ENCODE results near the gene PLSCR1.
A peak's percentile ranks its signal among the peaks of the same experiment; 100 is the strongest.

PLSCR1 gene, protein sequence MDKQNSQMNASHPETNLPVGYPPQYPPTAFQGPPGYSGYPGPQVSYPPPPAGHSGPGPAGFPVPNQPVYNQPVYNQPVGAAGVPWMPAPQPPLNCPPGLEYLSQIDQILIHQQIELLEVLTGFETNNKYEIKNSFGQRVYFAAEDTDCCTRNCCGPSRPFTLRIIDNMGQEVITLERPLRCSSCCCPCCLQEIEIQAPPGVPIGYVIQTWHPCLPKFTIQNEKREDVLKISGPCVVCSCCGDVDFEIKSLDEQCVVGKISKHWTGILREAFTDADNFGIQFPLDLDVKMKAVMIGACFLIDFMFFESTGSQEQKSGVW

DNA sequence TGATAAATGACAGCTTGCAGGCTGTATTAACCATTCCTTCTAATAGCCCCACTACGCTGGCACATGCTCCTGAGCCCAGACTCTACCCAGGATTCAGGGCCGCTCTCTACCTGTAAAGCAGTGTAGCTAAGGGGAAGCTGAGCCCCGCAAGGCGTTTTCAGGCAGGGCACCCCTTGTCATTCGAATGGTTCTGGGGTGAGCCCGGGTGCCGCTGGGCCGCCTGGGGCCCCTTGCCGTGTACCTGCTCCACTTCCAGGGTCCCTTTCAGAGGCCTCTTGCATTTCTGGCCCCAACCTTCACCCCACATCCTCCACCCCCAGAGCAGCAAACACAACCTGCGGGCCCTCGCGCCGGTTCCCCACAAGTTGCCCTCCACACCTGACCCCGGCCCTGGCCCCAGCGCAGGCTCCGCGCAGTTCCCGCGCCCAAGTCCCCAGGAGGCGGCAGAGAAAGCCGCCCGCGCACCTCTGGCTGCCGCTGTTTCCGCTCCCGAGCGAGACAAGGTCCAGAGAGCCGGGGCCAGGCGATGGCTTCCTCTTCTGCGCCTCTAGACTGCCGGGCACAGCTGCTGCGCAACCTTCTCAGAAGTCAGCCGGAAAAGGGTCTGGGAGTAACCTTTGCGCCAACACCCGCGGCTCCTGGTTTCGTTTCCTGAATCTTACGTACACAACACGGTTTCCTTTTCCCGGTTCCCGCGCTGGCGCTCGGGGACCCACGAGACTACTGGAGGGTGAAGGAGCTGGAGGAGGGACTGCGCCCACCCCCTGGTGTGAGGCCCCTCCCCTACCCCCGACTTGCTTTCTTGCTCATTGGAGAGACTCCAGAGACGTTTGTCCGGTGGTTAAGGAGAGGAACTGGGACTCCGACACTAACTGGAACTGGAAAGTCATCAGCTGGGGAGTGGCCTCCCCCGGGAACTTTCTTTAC, at the start of gene PLSCR1:
TSS of gene PLSCR1 (minus strand) at position 606 of the 927 bp plus-strand sequence. CDS start 8,055 bp downstream, outside the sequence.
- Histone ChIP-seq H3K9me3 (no peaks in the 10 kb centered on the region), H3K27ac (peak within 1 kb of the TSS; percentile 92 to 96), H3K4me3 (peak within 1 kb of the TSS; percentile 74 to 84), H3K27me3 (no peaks in the 10 kb centered on the region), H3K4me1 (peaks cover 0 to 45% (median 14%) of the 10 kb centered on the region in 4 donors), H3K36me3 (no peaks in the 10 kb centered on the region)
- TF ChIP-seq, protein P1, sequence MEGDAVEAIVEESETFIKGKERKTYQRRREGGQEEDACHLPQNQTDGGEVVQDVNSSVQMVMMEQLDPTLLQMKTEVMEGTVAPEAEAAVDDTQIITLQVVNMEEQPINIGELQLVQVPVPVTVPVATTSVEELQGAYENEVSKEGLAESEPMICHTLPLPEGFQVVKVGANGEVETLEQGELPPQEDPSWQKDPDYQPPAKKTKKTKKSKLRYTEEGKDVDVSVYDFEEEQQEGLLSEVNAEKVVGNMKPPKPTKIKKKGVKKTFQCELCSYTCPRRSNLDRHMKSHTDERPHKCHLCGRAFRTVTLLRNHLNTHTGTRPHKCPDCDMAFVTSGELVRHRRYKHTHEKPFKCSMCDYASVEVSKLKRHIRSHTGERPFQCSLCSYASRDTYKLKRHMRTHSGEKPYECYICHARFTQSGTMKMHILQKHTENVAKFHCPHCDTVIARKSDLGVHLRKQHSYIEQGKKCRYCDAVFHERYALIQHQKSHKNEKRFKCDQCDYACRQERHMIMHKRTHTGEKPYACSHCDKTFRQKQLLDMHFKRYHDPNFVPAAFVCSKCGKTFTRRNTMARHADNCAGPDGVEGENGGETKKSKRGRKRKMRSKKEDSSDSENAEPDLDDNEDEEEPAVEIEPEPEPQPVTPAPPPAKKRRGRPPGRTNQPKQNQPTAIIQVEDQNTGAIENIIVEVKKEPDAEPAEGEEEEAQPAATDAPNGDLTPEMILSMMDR (IDR thresholded peaks at IDR 0.05) = no peak
- intact Hi-C loops (cut with DNase I; ENCODE audit: low total_unique reads) = no loop called here
- DNase-seq = peak; percentile 96

DNA sequence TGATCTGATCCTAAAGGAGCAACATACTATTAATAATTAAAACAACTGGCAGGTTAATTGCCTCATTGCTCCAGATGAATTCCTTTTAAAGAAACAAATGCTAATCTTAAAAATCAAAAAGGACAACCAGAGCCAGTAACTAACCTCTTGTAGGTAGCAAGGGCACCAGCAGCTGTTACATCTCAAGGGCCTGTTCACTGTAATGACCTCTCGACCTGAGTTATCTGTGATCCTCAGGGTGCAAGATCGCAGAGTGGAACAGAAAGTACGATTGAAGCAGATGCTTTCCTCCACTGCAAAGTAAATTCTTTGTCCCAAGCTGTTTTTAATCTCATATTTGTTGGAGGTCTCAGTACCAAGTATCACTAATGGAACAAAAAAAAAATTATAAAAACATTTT, 49.4 kb upstream of the PLSCR1 start:
- Histone ChIP-seq H3K27me3 (no peaks in the 10 kb centered on the region), H3K4me3 (no peak overlapping the region), H3K4me1 (no peaks in the 10 kb centered on the region), H3K9me3 (no peaks in the 10 kb centered on the region), H3K36me3 (no peaks in the 10 kb centered on the region), H3K27ac (no peak overlapping the region)
- TF ChIP-seq, protein P1 (IDR thresholded peaks at IDR 0.05) = no peak
- intact Hi-C loops (cut with DNase I; ENCODE audit: low total_unique reads) = no loop called here
- no peak for DNase-seq

DNA sequence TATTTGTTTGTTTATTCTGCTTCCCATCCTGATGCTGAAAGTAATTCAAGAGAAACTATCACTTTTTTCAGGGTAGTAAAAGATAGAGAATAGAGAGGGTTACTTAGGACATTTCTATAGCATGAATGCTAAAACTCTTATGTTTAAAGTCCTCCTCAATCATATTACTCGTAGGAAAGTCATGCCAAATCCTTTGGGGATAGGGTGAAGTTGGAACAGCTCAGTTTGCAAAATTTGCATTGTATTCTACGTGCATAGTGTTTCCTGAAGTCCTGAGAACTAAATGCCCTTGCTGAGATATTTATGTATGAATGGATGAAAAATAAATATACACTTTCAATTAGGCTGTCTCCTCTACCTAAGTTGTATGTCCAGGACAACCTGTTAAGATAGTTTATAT, 46.1 kb upstream of the PLSCR1 start:
- DNase-seq = no peak
- TF ChIP-seq, protein P1 (IDR thresholded peaks at IDR 0.05) = no peak
- no peaks in the 10 kb centered on the region for H3K36me3 ChIP-seq
- H3K4me3 ChIP-seq = no peak overlapping the region
- no peaks in the 10 kb centered on the region for H3K27me3 ChIP-seq
- intact Hi-C loops (cut with DNase I; ENCODE audit: low total_unique reads) = no loop called here
- no peaks in the 10 kb centered on the region for H3K9me3 ChIP-seq
- H3K4me1 ChIP-seq = no peaks in the 10 kb centered on the region
- H3K27ac ChIP-seq = no peak overlapping the region

DNA sequence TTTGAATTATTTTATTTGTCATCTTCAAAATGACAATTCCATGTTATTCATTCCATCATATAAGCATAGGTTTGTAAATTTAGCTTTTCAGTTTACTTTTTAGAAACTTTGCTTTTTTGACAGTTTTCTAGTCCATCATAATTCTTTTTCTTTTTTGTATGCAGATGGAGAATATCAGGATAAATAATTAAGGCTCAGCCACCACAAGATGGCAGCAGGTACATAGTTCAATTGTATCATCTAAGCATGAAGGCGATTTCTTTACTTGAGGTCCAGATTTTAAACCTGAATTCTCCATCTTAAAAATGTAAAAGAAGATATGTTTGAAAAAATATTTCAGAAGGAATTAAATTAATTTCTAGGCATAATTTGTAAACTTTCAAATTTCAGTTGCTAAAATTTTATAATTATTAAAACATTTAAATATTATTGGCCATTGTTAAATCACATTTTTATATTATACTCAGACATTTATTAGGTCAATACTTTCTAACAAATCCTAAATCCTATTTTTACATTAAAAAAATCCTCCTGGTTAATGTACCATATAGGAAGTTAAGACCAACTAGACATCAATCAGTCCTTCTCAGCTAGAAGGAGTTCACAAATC, 45.6 kb upstream of the PLSCR1 start:
- Histone ChIP-seq H3K9me3 (no peaks in the 10 kb centered on the region), H3K4me1 (no peaks in the 10 kb centered on the region), H3K4me3 (no peak overlapping the region), H3K27ac (no peak overlapping the region), H3K27me3 (no peaks in the 10 kb centered on the region), H3K36me3 (no peaks in the 10 kb centered on the region)
- TF ChIP-seq, protein P1 (IDR thresholded peaks at IDR 0.05) = peak; percentile 36
- DNase-seq = no peak
- intact Hi-C loops (cut with DNase I; ENCODE audit: low total_unique reads) = no loop called here

DNA sequence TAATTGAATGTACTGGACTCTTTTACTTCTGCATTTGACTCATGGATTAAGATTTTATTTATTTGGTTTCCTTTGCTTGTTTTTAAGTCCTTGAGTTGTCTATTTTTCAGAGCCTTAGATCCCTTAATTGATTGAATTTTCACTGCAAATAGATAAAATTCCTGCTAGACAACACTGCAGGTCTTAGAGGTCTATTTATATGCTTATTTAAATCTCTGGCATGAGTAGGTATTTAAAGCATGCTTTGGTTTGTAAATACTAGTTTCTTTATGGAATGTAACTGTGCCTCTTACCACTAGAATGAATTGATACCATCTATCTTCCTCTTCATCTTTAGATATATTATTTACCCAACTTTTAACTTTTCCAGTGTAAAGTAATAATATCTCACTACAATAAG, 40.7 kb upstream of the PLSCR1 start:
- H3K9me3 ChIP-seq = peaks cover 0 to 3% (median 0%) of the 10 kb centered on the region in 3 donors
- intact Hi-C loops (cut with DNase I; ENCODE audit: low total_unique reads) = no loop called here
- TF ChIP-seq, protein P1 (IDR thresholded peaks at IDR 0.05) = no peak

More for the DNA sequence above, 40.7 kb upstream of the PLSCR1 start:
- Histone ChIP-seq H3K4me3 (no peak overlapping the region), H3K36me3 (no peaks in the 10 kb centered on the region), H3K27me3 (no peaks in the 10 kb centered on the region), H3K4me1 (no peaks in the 10 kb centered on the region), H3K27ac (no peak overlapping the region)
- no peak for DNase-seq

Data from tibial artery (tissue), 4 donors.